Dermis microvascular lymphatic vessel endothelial cell (primary cell): Measurements from ENCODE around the gene ANXA6. TPM values are rescaled to one million over a fixed set of nuclear protein-coding genes. Genes with fewer than 3 reads are reported as not detected.

Source experiments
- DNase-seq, 2 donors: peaks; one replicate each; pipeline versions ENCODE4 v3.0.0 to v3.0.0-alpha.2; 2010; ENCODE audit warnings: low read depth in 2 of 2
- total RNA-seq: library from RNA; depleted of rRNA; stranded (reverse); fragments of >200 nt; gene quantifications from 2 replicates; pipeline ENCODE4 v1.2.1, GENCODE V29; 2014

ANXA6 gene
- total RNA-seq, 1 donor from 2014 or later, result 68.2 TPM

- DNase-seq, result peak in 1 of 2 donors; percentile 32
Observed at GRCh38 chr5:151083081-151083676, 74.4 kb downstream of the ANXA6 start.

DNA sequence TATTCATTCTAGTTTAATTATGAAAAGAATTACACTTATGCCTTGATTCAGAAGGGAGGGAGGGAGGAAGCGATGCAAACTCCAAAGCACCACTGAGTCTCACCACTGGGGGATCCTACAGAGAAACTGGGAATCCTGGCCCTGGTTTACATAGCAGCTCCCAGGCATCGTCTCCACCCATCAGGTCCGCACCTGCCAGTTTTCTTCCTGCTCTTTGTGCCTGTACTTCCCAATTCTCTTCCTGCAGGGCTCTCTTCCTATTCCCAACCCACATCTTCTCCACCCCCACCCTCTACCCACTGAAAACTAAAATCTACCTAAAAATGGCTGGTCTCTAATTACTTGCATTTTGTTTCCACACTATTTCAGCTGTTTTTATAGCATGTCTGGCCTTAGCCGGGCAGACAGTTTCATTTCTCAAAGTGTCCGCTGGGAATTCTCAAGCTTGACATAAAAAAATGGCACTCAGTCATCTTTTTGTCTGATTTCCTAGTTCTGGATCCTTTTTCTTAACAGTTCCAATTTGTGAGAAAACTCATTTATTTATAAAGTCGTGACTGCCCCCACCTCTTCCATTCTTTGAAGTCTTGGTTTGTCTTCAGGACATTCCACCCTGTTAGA, 75.2 kb downstream of the ANXA6 start:
- peak in 1 of 2 donors; percentile 52 for DNase-seq

GRCh38 chr5:151081431-151082281, 75.9 kb downstream of the ANXA6 start:
- peak; percentile 80 to 88 for DNase-seq

DNA sequence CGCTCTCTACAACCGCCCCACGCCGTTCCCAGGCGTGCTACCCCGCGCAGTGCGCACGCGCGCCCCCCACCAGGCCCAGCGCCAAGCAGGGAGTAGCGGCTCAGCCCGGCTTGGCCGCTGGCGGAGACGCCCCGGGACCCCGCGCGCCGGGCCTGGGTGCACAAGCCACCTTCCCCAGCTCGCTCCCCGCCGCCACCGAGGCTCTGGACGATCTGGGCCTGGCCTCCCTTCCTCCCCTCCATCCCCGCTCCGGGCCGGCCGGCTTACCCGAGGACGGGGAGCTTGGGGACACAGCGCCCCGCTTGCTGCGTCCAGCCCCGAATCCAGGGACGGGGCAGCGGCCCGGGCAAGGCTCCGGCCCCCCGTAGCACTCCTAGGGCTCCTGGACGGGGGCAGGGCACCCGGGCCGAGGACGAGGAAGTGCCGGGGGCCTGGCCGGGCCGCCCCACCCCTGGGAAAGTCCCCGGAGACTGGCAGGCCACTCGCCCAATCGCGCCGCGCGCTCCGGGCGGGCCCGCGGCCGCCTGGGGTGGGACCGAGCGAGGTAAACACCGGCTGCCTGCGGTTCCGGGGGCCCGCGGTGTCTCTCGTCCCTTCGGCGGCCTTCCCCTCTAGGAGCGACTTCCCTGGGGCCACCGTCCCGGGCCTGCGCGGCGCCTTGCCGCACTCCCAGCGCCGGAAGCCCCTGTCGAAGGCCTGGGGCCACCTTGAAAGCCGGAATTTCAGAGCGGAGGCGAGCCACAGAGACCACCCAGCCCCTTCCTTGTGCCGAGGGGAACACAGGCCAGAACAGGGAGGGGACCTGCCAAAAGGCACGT, 76.8 kb downstream of the ANXA6 start, which contains the start of gene TNIP1:
Gene TNIP1 (minus strand): TSS at position 422 of the 818 bp plus-strand sequence. CDS start 15,939 bp downstream, outside the sequence.
- DNase-seq, result peak; percentile 82 to 96

GRCh38 chr5:151079838-151080612, 77.6 kb downstream of the ANXA6 start:
- DNase-seq, result peak in 1 of 2 donors; percentile 83

- DNase-seq, result peak in 1 of 2 donors; percentile 21
Observed at GRCh38 chr5:151078490-151079262, 78.9 kb downstream of the ANXA6 start.

- no peak for DNase-seq
Observed at GRCh38 chr5:151077967-151078366, 79.6 kb downstream of the ANXA6 start.

DNA sequence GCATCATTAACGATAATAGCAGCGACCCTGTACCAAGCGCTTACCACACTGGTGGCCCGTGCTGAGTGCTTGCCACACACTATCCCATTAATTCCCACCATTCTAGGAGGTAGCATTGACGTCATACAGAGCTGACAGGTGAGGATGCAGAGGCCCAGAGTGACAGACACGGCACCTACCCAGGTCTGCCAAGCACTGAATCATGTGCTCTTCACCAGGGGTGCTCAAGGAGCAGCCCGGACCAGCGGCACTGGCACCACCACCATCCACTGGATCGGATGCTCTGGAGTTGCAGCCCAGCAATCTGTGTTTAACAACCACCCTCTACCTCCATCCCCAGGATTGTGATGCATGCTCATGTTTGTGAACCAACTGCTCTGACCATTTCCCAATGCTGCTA, 80.2 kb downstream of the ANXA6 start:
- no peak for DNase-seq

GRCh38 chr5:151076616-151077015, 81.0 kb downstream of the ANXA6 start:
- DNase-seq, result no peak

- DNase-seq, result no peak
Observed at GRCh38 chr5:151075698-151076331, 81.8 kb downstream of the ANXA6 start.

DNA sequence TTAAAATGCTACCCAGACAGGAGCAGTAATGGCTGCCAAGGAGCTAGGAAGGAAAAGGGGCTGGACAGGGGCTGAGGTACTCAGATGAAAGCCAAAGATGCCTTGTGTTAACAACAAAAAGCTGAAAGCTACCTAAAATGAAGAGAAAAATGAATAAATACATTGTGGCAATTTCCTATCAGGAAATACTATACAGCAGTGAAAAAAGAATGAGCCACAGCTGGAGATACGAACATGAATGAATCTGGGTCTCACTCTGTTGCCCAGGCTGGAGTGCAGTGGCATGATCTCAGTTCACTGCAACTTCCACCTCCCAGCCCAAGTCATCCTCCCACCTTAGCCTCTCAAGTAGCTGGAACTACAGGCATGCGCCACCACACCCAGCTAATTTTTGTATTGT, 83.0 kb downstream of the ANXA6 start:
- no peak for DNase-seq

DNA sequence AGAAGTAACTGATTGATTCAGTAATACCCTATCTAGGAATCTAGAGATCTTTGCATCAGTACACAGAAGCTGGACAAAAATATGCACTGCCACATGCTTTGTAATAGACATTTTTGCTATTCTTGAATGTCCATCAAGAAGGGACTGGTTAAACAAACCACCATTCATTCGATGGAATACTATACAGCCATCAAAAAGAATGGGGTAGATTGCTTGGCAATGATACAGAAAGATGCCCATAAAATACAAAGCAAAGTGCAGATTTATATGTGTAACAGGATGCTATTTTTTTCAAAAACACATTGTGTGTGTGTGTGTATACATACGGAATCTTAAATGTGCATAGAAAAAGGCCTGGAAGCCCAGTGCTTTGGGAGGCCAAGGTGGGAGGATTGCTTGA, 84.3 kb downstream of the ANXA6 start:
- DNase-seq, result no peak

DNA sequence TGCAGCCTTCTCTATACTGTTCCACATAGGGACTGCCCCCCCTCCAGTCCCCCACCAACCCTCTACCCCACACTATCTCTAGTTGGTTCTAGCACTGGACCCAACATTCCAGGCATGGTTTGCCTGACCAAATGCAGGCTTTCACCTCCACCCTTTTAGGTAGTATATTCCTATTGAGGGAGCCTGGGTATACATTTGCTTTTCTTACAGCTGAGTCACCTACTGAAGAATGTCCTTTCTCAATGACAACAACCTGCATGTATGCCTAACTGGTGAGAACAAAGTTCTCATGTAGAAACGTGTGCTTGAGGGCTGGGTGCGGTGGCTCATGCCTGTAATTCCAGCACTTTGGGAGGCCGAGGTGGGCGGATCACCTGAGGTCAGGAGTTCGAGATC, 85.0 kb downstream of the ANXA6 start:
- peak in 1 of 2 donors; percentile 50 for DNase-seq

- no peak for DNase-seq
Observed at GRCh38 chr5:151071848-151072629, 85.5 kb downstream of the ANXA6 start.

- DNase-seq, result no peak
Observed at GRCh38 chr5:151071021-151071420, 86.6 kb downstream of the ANXA6 start.

DNA sequence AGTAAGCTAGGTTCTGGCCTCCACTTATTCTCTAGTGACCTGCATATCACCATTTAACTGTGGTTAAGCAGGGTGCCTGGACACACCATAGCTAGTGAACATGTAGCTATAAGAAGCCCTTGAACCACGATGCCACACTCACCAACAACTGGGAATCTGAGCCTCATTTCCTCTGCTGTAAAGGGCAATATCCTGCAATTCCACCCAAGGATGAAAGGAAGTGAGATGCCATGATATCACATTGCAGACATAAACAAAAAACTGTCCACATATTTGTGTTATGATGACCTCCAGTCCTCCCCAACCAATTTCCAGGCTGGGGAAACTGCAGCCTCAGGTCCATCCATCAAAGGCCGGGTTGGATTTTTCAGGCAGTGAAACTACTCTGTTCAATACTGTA, 87.1 kb downstream of the ANXA6 start:
- DNase-seq, result peak in 1 of 2 donors; percentile 54

DNA sequence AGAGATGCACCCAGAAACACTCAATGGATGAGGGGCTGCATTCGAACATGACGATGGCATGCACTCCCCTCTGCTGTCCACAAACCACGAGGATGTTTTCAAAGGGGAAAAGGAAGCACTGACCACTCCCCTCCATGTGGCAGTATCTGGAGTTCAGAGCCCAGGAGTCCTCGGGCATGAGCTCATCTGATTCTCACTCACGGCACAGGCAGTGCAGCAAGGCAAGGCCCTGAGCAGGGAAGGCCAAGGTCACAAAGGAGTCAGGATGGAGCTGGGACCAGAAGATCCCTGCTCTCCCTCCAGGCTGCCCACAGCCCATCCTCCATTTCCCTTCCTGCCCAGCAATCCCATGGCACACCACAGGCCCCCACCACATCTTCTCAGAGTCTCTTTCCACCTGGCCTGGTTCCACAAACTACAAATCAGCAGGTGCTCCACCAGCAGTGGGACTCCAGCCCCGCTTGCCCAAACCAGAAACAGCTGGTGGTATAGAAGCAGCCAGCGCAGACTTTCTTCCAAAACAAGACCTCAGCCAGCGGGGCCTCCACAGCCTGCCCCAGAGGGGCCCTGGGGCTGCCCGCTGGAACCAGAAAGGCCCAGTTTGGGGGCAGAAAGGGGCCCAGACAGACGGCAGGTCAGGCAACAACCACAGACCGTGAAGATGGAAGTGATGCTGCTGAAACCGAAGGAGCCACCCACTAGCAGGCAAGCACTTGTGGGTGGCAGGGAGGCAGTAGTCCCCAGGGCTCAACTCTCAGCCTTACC, 89.0 kb downstream of the ANXA6 start:
- DNase-seq, result no peak
